SK-N-MC (cell line): ENCODE results near the gene IGFN1.

ENCODE experiments used
- EZH2 ChIP-seq: fragments of 200-600 bp; sonication (generic); IDR thresholded peaks from one replicate; pipeline ENCODE4 v1.6.1; 2017; ENCODE audit warnings: antibody characterized with exemption
- FOXP2 ChIP-seq: optimal IDR thresholded peaks from 2 replicates; pipeline ENCODE3; 2011; ENCODE audit warnings: mild to moderate bottlenecking, moderate library complexity; ENCODE audit not compliant: insufficient read depth; ENCODE audit errors: extremely low read length, control extremely low read depth
- POLR2AphosphoS5 ChIP-seq: IDR thresholded peaks from 2 replicates; pipeline ENCODE4 v1.6.1; 2012; ENCODE audit warnings: mild to moderate bottlenecking, low read depth, low read length, borderline replicate concordance

DNA sequence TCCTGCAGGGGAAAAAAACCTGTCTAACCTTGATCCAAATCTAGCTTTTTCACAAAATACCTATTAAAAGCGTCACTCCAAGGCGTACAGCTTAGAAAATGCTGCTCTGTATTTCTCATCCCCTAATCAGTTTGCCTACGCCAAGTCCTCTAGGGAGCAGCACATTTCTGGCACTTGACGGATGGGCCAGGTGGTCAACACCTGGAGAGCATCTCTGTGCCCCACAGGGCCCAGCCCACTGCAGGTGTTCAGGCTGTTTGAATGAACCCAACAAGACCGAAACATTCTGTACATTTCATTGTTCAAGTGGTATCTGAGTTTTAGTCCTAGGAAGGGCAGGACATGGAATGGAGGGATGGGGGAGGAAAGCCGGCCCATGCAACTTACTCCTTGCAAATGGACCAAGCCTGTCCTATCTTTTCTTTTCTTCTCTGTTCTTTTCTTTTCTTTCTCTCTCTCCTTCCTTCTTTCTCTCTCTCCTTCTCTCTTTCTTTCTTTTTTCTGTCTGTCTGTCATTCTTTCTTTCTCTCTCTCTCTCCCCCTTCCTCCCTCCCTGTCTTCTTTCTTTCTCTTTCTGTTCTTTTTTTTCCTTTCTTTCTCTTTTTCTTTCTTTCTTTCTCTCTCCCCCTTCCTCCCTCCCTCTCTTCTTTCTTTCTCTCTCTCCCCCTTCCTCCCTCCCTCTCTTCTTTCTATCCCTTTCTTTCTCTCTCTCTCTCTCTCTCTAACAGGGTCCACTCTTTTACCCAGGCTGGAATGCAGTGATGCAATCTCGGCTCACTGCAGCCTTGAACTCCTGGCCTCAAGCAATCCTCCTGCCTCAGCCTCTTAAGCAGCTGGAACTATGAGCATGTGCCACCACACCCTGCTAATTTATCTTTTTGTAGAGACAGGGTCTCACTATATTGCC, 29.1 kb downstream of the IGFN1 start:
- TF ChIP-seq POLR2AphosphoS5 (no peak), EZH2 (no peak), FOXP2 (no peak)
